Stromal cell of bone marrow (primary cell): ENCODE data around the gene DEF6.
A peak's percentile ranks its signal among the peaks of the same experiment; 100 is the strongest.

Source experiments
- DNase-seq: peaks from one replicate; pipeline ENCODE4 v3.0.0-alpha.2; 2012; ENCODE audit warnings: low read depth

Gene DEF6

DNA sequence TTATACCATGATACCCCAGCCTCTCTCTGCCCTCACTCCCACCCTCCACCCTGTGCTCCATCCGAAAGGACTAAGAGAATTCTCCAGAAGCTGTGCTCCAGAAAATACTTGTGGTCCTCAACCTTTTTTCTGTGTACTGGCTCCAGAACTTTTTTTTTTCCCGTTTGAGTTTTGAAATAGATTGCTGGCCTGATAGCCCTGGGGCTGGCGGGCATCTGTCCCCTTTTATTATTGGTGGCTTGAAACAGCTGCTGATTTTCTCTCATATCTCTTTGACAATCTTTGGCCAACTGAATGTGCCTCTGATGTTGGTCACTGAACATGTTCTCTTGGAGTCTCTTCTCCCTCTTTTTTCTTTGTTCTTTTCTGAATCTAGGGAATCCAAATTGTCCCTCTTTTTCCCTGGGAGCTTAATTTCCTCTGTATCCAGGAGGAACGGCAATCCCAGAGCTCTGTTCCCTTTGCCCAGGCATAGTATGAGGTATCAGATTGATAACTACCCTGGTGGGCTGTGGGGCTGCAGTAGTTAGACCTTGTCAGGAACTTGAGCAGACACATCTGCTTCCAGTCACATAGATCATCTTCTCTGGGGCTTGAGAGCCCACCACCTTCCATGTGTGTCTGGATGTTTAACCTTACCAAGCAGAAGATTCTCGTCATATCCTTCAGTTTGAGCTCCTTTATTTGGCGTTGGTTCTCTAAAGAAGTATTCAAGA is 46.4 kb downstream of the DEF6 start:
- no peak for DNase-seq

GRCh38 chr6:35351422-35351821 is 53.8 kb downstream of the DEF6 start:
- DNase-seq = no peak

GRCh38 chr6:35352735-35353134 is 55.1 kb downstream of the DEF6 start:
- no peak for DNase-seq

GRCh38 chr6:35354361-35355135 is 56.9 kb downstream of the DEF6 start:
- DNase-seq = no peak

GRCh38 chr6:35356391-35356790 is 58.8 kb downstream of the DEF6 start:
- no peak for DNase-seq

- DNase-seq = no peak
These were observed 60.1 kb downstream of the DEF6 start for GRCh38 chr6:35357677-35358076.

- DNase-seq = no peak
These were observed 60.5 kb downstream of the DEF6 start for GRCh38 chr6:35358086-35358485.

DNA sequence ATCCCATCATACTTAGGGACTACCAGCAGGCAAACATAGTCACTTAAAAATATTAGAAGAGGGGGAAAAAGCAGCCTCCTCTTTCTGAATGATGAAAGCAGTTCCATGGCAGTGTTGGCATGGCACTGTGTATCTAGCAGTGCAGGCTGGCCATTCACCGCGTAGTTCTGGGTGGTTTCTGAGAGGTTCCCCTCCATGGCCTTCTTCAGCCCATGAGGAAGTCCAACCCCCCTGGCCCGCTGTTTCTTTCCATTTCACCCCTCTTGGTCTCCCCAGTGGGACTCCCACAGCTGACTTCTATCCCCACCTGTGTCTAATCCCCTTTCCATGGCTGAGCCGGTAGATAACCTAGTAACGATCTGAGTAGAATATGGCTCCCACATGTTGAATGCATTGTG is 61.7 kb downstream of the DEF6 start:
- no peak for DNase-seq

DNA sequence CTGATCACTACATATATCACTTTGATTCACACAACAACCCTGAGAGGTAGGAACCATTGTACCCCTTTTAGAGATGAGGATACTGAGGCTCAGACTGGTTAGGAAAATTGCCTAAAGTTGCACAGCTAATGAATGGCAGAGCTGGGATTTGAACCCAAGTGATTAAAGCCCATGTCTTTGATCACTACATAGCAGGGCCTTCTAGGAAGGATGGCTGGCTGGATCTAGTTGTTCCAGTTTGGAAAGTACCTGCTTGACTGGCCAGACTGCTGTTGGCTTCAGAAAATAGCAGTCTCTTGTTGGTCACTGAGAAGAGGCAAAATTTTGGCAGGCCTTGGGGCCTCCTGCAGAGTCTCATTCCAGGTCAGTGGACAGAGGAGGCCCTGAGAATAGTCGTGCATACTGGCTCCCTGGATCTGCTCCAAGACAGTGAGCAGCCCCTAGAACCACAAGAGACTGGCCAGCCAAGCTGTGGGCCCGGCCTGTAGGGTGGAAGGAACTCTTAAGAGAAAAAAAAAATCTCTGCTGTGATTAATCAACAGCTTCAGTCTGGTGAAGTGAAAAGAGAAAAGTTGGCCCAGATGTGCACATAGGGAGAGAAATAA is 62.2 kb downstream of the DEF6 start:
- peak; percentile 71 for DNase-seq

DNA sequence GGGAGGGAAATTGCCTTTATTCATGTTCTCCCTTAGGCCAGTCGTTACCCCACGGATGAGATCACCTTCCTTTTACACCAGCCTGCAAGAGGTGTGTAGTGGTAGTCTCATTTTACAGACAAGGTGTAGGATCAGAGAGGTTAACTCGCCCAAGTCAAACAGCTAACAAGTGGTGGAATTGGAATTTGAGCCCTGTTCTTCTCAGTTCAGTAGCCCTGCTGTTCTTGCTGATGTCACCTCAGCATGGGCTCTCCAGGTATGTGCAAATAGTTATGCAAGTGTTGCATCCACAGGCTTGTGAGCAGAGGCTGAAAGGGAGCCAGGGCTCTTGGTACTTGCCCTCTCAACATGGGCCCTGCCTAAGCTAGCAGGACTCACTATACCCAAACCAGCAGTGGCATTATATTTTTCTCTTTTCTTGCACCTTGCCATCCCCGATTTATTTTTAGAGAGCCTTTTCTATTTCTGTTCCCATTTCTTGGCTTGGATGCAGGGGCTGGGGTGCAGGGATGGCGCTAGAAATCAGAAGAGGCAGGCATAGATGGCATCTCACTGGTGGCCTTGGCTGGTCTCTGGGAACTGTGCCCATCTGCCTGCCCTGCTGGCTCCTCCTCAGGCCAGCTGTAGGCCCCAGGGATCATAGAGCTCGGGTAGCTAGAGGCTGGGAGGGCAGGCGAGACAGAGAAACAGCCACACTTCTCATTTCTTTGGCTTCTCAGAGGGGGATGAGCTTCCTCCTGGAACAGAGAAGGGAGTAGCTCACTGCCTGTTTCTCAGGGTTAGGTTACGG is 62.9 kb downstream of the DEF6 start:
- DNase-seq = no peak

GRCh38 chr6:35362200-35362599 is 64.6 kb downstream of the DEF6 start:
- DNase-seq = no peak

DNA sequence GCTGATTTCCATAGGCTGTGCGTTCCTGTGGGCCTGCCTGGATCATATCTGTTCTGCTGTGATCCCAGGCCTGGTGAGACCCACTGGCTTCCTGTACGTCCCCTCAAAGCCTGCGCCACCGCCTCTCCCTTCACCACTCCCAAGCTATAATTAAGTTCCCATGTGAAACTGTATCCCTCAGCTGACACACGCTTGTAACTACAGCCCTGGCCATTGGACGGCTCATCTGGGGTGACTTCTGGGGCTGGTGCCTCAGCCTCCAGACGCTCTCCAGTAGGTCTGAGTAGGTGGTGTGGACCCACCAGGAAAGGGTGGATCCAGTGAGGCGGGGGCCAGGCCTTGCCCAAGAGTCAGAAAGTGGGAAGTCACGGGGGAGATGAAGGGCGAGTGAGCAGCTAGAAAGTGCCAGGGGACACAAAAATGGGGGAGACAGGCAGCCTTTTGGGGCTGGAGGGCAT is 65.7 kb downstream of the DEF6 start:
- DNase-seq = no peak

- no peak for DNase-seq
These were observed 68.1 kb downstream of the DEF6 start for GRCh38 chr6:35365594-35366203.

DNA sequence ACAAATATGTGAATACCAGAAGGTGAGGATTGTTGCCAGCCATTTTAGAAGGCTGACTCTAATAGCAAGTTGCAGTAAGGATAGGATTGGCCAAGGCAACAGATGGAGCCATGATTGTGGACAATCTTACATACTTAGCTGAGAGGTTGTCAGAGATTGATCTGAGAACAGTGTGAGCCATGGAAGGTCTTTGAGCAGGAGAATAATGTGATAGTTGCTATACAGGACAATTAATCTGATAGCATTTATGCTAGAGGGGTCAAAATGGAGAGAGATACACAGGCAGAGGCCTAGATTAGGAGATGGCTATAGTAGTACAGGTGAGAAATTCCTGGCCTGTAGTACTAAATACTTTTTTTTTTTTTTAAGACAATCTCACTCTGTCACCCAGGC is 68.6 kb downstream of the DEF6 start:
- DNase-seq = no peak

GRCh38 chr6:35367646-35368037 is 70.0 kb downstream of the DEF6 start:
- DNase-seq = no peak

DNA sequence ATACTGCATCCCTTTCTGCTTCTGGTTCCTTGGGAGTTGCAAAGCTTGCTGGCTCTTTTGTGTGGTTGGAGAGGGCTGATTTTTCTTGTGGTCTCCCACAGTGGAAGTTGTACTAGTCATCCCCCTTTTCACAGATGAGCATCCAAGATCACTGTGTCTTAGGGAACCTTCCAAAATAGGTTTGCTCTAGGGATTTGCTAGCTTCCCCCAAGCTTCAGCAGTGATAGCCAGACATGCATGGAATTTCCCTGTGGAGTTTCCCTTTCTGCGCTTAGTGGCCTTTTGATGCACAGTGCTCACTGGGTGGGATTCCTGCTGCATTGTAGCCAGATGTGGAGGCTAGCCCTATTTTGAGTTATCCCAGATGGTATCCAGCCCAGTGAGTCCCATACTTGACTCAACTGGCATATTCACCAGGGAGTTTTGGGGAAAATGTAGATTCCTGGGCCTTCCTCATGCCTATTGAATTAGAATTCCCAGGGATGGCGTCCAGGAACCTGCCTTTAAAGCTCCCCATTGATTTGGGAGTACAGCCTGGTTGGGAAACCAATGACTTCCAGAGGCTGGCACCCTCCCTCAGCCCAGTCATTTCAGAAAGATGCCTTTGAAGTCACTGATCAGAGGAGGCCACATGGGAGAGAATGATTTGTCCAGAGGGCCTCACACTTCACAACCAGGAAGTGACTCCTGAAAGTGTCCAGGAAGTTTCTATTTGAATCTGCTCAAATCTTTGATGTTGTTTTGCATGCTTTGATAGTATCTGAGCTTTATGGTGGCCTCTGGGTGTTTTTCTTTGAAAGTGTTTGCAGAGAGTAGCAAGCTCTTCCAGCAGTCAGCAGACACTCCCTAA is 70.6 kb downstream of the DEF6 start:
- no peak for DNase-seq

DNA sequence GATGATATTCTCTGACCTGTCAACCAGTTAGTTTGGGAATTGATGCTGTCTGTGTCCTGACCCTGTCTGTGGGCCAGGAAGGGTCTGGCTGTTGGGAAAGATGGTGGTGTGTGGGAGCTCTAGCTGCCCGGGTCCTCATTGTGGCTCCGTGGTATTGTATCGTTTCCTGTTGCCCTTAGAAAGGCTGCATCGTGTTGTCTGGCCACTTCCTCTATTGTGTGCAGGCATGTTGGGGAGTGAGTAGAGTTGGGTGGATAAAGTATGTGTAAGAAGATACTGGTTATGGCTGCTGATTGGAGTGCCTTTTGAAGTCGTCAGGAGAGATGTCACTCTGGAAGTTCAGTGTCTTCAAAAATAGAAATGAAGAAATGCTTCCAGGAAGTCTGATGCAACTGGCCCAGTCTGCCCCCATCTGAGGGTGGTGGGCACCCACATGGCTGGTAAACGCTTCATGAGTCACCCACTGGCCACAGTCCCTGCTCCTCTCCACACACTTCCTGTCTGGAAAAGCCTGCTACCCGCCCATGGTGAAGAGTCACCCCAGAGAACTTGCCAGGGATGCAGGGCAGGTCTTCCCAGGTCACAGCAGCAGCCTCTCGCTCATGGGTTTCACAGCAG is 72.6 kb downstream of the DEF6 start:
- peak; percentile 98 for DNase-seq

DNA sequence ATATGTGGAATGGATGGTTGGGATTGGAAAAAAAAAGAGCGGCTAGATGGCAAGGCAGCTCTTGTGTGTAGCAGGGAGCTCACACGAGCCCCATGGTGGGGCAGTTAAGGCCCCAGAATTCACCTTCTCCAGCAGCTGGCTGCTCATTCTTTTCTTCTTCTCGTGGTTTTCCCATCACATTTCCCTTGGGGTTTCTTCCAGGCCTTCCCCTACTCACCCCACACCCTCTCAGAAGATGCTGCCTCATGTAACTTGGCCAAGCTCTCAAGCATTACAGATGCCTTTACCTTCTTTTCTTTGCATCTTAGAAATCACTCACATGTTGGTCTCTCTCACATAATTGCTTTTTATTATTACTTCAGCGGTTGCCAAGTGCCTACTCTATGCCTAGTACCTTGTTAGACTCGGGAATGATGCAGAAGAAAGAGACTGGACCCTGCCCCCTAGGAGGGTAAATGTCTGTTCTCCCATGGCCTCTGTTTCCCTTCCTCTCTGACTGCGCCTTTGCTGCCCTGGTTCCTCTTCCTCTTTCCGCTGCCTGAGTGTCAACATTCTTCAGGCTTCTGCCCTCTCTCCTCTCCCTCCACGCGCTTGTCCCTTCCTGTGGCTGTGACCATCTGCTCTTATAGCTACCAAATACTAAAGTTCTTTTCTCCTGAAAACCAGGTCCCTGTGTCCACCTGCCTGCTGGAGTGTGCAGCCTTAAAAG is 73.3 kb downstream of the DEF6 start:
- DNase-seq = no peak
